ENCODE measurements around the gene SMAD1.

The SMAD1 gene

GRCh38 chr4:145481164-145481941 lies at the start of gene SMAD1:
Gene SMAD1, plus strand, starts transcription at chr4:145481853. Its CDS starts 32,761 bp downstream, at chr4:145514614.
- peak; percentile 41 for DNase-seq

GRCh38 chr4:145433684-145434083 lies 48.0 kb upstream of the SMAD1 start:
- DNase-seq: no peak

- no peak for DNase-seq
Observed at GRCh38 chr4:145435646-145436045, 46.0 kb upstream of the SMAD1 start.

GRCh38 chr4:145436114-145436513 lies 45.5 kb upstream of the SMAD1 start:
- no peak for DNase-seq

GRCh38 chr4:145436796-145437195 lies 44.9 kb upstream of the SMAD1 start:
- DNase-seq: no peak

GRCh38 chr4:145437466-145437865 lies 44.2 kb upstream of the SMAD1 start:
- no peak for DNase-seq

- no peak for DNase-seq
Observed at GRCh38 chr4:145438298-145438697, 43.4 kb upstream of the SMAD1 start.

GRCh38 chr4:145440292-145441007 lies 41.2 kb upstream of the SMAD1 start:
- DNase-seq: no peak

GRCh38 chr4:145446184-145446583 lies 35.5 kb upstream of the SMAD1 start:
- no peak for DNase-seq

- no peak for DNase-seq
Observed at GRCh38 chr4:145451895-145452294, 29.8 kb upstream of the SMAD1 start.

GRCh38 chr4:145452447-145453162 lies 29.0 kb upstream of the SMAD1 start:
- no peak for DNase-seq

- DNase-seq: no peak
Observed at GRCh38 chr4:145453163-145453520, 28.5 kb upstream of the SMAD1 start.

- no peak for DNase-seq
Observed at GRCh38 chr4:145473203-145473602, 8.4 kb upstream of the SMAD1 start.

GRCh38 chr4:145480257-145480656 lies 1.4 kb upstream of the SMAD1 start:
- DNase-seq: no peak

- peak; percentile 27 for DNase-seq
Observed at GRCh38 chr4:145481942-145482208, 222 bp downstream of the SMAD1 start.

GRCh38 chr4:145482209-145483037 lies 770 bp downstream of the SMAD1 start:
- DNase-seq: peak; percentile 67

GRCh38 chr4:145483514-145483913 lies 1.9 kb downstream of the SMAD1 start:
- DNase-seq: no peak

- no peak for DNase-seq
Observed at GRCh38 chr4:145484225-145484846, 2.7 kb downstream of the SMAD1 start.

- DNase-seq: no peak
Observed at GRCh38 chr4:145485120-145485519, 3.5 kb downstream of the SMAD1 start.

- no peak for DNase-seq
Observed at GRCh38 chr4:145486603-145487002, 5.0 kb downstream of the SMAD1 start.

- DNase-seq: no peak
Observed at GRCh38 chr4:145487631-145488030, 6.0 kb downstream of the SMAD1 start.

- DNase-seq: no peak
Observed at GRCh38 chr4:145488310-145488709, 6.7 kb downstream of the SMAD1 start.

GRCh38 chr4:145489556-145489955 lies 7.9 kb downstream of the SMAD1 start:
- no peak for DNase-seq

Data from stimulated activated CD4-positive, alpha-beta T cell treated with anti-CD3 and anti-CD28 coated beads, Interleukin-12 subunit alpha, Interleukin-12 subunit beta, amount 100 ng/mL, for 4 hours (primary cell).